Activated naive CD8-positive, alpha-beta T cell (primary cell): ENCODE measurements around the gene CTIF.

Experiments
- H3K27ac Mint-ChIP-seq: one replicate; pipeline ENCODE4 v1.8.0; 2021; ENCODE audit warnings: mixed read lengths
- H3K27me3 Mint-ChIP-seq: one replicate; pipeline ENCODE4 v1.8.0; 2021; ENCODE audit warnings: mixed read lengths
- H3K36me3 Mint-ChIP-seq: one replicate; pipeline ENCODE4 v1.8.0; 2021; ENCODE audit warnings: mixed read lengths
- H3K4me1 Mint-ChIP-seq: one replicate; pipeline ENCODE4 v1.8.0; 2021; ENCODE audit warnings: low read depth, mixed read lengths
- H3K4me3 Mint-ChIP-seq: one replicate; pipeline ENCODE4 v1.8.0; 2021; ENCODE audit warnings: mild to moderate bottlenecking, mixed read lengths
- H3K9me3 Mint-ChIP-seq: one replicate; pipeline ENCODE4 v1.8.0; 2021; ENCODE audit warnings: low read depth, mixed read lengths

Gene CTIF

GRCh38 chr18:48887294-48887904, 348.6 kb downstream of the CTIF start:
- Mint-ChIP-seq H3K27ac (peak overlapping the region; percentile 46), H3K9me3 (no peaks in the 10 kb centered on the region), H3K36me3 (no peaks in the 10 kb centered on the region), H3K4me3 (no peak overlapping the region), H3K27me3 (no peaks in the 10 kb centered on the region), H3K4me1 (no peaks in the 10 kb centered on the region)

- Mint-ChIP-seq H3K9me3 (no peaks in the 10 kb centered on the region), H3K27ac (peak overlapping the region; percentile 46), H3K27me3 (no peaks in the 10 kb centered on the region), H3K4me3 (no peak overlapping the region), H3K4me1 (peaks cover 1% of the 10 kb centered on the region), H3K36me3 (no peaks in the 10 kb centered on the region)
These were observed 349.3 kb downstream of the CTIF start for GRCh38 chr18:48887905-48888772.

GRCh38 chr18:48888773-48889080, 349.9 kb downstream of the CTIF start:
- Mint-ChIP-seq H3K9me3 (no peaks in the 10 kb centered on the region), H3K36me3 (no peaks in the 10 kb centered on the region), H3K27me3 (no peaks in the 10 kb centered on the region), H3K27ac (no peak overlapping the region), H3K4me3 (no peak overlapping the region), H3K4me1 (peaks cover 1% of the 10 kb centered on the region)

- Mint-ChIP-seq H3K4me1 (peaks cover 1% of the 10 kb centered on the region), H3K27me3 (no peaks in the 10 kb centered on the region), H3K4me3 (no peak overlapping the region), H3K27ac (no peak overlapping the region), H3K9me3 (no peaks in the 10 kb centered on the region), H3K36me3 (no peaks in the 10 kb centered on the region)
These were observed 350.5 kb downstream of the CTIF start for GRCh38 chr18:48889115-48889941.

GRCh38 chr18:48889981-48890762, 351.3 kb downstream of the CTIF start:
- Mint-ChIP-seq H3K36me3 (no peaks in the 10 kb centered on the region), H3K27ac (no peak overlapping the region), H3K4me1 (peaks cover 1% of the 10 kb centered on the region), H3K9me3 (no peaks in the 10 kb centered on the region), H3K27me3 (no peaks in the 10 kb centered on the region), H3K4me3 (no peak overlapping the region)

GRCh38 chr18:48891721-48892120, 352.9 kb downstream of the CTIF start:
- no peaks in the 10 kb centered on the region for H3K27me3 Mint-ChIP-seq
- no peaks in the 10 kb centered on the region for H3K9me3 Mint-ChIP-seq
- no peak overlapping the region for H3K4me3 Mint-ChIP-seq
- no peak overlapping the region for H3K27ac Mint-ChIP-seq
- H3K36me3 Mint-ChIP-seq, result no peaks in the 10 kb centered on the region
- peaks cover 1% of the 10 kb centered on the region for H3K4me1 Mint-ChIP-seq

- Mint-ChIP-seq H3K4me3 (no peak overlapping the region), H3K27me3 (no peaks in the 10 kb centered on the region), H3K27ac (no peak overlapping the region), H3K36me3 (no peaks in the 10 kb centered on the region), H3K4me1 (peaks cover 1% of the 10 kb centered on the region), H3K9me3 (no peaks in the 10 kb centered on the region)
These were observed 353.5 kb downstream of the CTIF start for GRCh38 chr18:48892146-48892855.

GRCh38 chr18:48893061-48893607, 354.3 kb downstream of the CTIF start:
- H3K4me1 Mint-ChIP-seq, result peaks cover 1% of the 10 kb centered on the region
- no peaks in the 10 kb centered on the region for H3K27me3 Mint-ChIP-seq
- no peak overlapping the region for H3K27ac Mint-ChIP-seq
- H3K36me3 Mint-ChIP-seq, result no peaks in the 10 kb centered on the region
- H3K9me3 Mint-ChIP-seq, result no peaks in the 10 kb centered on the region
- no peak overlapping the region for H3K4me3 Mint-ChIP-seq

- Mint-ChIP-seq H3K4me1 (peaks cover 3% of the 10 kb centered on the region), H3K9me3 (no peaks in the 10 kb centered on the region), H3K36me3 (no peaks in the 10 kb centered on the region), H3K4me3 (no peak overlapping the region), H3K27ac (no peak overlapping the region), H3K27me3 (no peaks in the 10 kb centered on the region)
These were observed 355.1 kb downstream of the CTIF start for GRCh38 chr18:48893608-48894600.

GRCh38 chr18:48894799-48895346, 356.0 kb downstream of the CTIF start:
- Mint-ChIP-seq H3K9me3 (no peaks in the 10 kb centered on the region), H3K27me3 (no peaks in the 10 kb centered on the region), H3K36me3 (no peaks in the 10 kb centered on the region), H3K4me1 (peaks cover 8% of the 10 kb centered on the region), H3K4me3 (no peak overlapping the region), H3K27ac (no peak overlapping the region)

GRCh38 chr18:48896326-48896874, 357.6 kb downstream of the CTIF start:
- Mint-ChIP-seq H3K4me3 (no peak overlapping the region), H3K27ac (no peak overlapping the region), H3K36me3 (no peaks in the 10 kb centered on the region), H3K4me1 (peaks cover 14% of the 10 kb centered on the region), H3K9me3 (no peaks in the 10 kb centered on the region), H3K27me3 (no peaks in the 10 kb centered on the region)

GRCh38 chr18:48896875-48897511, 358.2 kb downstream of the CTIF start:
- no peak overlapping the region for H3K27ac Mint-ChIP-seq
- no peak overlapping the region for H3K4me3 Mint-ChIP-seq
- no peaks in the 10 kb centered on the region for H3K9me3 Mint-ChIP-seq
- H3K36me3 Mint-ChIP-seq, result no peaks in the 10 kb centered on the region
- no peaks in the 10 kb centered on the region for H3K27me3 Mint-ChIP-seq
- peaks cover 14% of the 10 kb centered on the region for H3K4me1 Mint-ChIP-seq
